DMS153 treated with DMSO at 0.1 percent for 48 hours (cell line): ENCODE measurements around the gene MBP.
"Not testable (repeated sequence)": the region's sequence is repeated elsewhere in the genome, so short reads cannot be mapped to it uniquely, and the experiment has no call there.

Experiments used
- DNase-seq: peaks from one replicate; lab custom pipeline; 2025; ENCODE audit not compliant: unreplicated experiment; lab: John Stamatoyannopoulos, UW

Gene MBP

DNA sequence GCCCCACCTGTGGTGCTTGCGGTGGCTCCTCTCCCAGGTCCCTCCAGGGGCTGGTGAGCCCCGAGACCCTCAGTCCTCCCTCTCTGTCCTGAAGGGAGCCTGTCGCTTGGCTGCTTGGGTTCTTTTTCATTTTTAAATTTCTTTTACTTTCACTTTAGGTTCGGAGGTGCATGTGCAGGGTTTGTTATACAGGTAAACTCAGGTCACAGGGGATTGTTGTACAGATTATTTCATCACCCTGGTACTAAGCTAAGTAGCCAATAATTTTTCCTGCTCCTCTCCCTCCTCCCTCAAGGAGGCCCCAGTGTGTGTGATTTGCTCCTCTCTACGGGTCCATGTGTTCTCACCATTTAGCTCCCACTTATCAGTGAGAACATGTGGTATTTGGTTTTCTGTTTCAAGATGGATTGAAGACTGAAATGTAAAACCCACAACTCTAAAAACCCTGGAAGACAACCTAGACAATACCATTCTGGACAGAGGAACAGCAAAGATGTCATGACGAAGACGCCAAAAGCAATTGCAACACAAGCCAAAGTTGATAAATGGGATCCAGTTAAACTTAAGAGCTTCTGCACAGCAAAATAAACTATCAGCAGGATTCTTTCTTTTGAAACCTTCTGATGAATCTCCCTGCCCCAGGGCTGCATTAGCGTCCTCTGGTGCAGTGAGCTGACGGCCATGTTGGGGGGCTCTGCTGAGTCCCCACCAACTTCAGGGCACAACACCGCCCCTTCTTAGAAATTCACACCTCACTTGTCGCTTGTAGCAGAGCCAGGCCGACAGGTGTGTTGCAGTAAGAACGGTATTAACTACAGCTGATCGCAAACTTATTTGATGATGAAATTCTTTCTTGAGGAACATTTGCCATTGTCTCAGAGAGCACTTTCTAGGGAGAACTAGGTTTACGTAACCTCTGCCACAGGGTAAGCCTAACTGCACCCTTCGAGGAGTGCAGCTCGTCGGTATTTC, 174.9 kb downstream of the MBP start:
- DNase-seq, result no peak

DNA sequence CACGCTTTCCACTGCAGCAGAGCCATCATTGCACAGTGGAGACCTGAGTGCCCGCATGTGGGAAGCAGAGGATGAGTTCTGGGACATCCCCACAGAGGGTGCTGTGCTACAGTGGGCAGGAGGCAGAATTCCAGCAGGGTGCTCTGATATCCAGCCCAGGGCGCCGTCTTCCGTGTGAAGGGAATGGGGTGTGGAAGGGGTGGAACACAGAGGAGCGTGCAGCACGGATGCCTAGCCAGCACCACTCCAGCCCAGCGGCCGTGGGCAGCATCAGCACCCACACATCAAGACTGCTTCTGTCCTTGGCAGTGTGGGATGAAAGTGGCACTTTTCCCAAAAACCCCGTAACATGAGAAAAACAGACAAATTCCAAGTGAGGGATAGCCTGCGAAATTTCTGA, 175.9 kb downstream of the MBP start:
- DNase-seq, result no peak

DNA sequence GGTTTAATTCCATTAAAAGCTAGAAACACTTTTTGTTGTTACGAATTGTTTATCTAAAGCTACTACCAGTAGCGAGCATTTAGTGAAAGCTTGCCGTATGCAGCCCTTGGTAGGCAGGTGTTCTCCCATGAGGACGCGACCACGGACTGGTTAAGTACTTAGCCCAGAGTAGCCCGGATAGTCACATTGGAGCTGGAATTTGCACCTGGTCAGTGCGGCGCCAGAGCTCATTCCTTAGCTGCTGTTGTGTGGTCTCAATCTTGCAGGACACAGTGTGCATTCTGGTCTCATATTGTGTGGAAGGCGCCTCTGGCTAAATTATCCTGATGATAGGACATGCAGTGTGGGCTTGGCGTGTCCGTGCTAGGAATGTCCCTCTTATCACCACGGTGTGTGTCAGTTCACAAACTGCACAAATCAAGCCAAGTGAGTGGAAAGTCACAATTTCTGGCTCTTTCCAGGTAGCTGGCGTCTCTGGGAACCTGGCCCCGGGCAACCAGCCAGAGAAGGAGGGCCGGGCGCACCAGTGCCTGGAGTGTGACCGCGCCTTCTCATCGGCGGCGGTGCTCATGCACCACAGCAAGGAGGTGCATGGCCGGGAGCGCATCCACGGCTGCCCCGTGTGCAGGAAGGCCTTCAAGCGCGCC, 176.9 kb downstream of the MBP start:
- peak; percentile 65 for DNase-seq

DNA sequence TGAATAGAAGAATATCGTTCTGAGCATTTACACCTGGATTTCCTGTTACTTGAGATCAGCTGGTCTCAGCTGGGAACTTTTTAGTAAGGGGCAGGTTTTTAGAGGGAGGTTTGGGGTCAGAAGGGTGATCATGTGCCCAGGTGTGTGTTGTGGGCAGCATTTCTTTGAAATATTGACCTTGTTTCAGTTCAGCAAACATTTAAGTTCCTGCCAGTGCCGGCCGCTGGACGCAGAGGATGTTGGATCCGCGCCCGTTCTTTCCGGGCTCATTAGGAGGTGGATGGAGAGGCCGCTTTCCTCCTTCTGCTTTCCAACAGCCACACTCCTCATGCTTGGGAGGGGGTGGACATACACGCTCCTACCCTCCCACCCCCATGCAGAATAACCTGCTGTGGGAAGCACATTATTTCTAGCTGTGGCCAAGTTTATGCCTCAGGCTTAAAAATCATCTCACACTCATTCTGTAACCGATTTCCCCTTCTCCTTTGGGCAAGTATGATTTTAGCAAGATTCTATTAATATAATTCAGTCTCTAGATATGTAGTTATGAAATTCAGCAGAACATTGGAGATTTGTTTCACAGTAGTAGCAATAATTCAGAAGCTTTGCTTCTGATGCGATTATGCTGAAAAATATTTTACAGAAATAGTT, 178.9 kb downstream of the MBP start:
- peak; percentile 51 for DNase-seq

DNA sequence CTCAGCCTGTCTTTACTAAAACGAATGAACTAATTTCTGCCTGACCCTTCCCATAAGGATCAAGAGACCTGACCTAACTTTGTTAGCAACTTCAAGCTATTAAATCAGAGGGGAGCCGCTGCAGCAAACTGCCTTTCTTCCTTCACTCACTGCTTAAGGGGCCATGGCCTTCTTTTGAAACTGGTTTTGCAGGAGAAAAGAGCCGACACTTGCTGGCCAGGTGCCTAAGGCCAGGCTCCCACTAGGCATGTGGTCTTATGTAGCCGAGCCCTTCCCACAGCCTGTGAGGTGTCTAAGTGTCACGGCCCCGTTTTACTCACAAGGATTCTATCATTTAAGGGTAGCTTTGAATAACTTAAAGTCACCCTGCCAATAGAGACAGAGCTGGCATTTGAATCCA, 179.4 kb downstream of the MBP start:
- no peak for DNase-seq

DNA sequence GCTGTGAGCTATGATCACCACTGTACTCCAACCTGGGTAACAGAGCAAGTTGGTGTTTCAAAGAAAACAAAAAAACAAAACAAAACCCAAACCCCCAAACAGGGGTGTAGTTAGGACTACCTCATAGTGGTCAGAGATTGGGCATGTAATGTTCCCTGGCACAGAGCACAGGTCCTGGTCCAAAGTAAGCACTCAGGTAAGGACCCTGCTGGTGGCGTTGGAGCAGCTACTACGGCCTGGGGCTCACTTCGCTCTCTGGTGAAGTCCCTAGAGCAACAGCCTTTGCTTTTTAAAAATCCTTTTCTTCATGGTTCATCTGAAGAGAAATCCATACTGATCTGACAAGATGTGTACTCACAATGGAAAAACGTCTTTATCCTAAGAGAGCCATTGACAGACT, 179.8 kb downstream of the MBP start:
- no peak for DNase-seq

DNA sequence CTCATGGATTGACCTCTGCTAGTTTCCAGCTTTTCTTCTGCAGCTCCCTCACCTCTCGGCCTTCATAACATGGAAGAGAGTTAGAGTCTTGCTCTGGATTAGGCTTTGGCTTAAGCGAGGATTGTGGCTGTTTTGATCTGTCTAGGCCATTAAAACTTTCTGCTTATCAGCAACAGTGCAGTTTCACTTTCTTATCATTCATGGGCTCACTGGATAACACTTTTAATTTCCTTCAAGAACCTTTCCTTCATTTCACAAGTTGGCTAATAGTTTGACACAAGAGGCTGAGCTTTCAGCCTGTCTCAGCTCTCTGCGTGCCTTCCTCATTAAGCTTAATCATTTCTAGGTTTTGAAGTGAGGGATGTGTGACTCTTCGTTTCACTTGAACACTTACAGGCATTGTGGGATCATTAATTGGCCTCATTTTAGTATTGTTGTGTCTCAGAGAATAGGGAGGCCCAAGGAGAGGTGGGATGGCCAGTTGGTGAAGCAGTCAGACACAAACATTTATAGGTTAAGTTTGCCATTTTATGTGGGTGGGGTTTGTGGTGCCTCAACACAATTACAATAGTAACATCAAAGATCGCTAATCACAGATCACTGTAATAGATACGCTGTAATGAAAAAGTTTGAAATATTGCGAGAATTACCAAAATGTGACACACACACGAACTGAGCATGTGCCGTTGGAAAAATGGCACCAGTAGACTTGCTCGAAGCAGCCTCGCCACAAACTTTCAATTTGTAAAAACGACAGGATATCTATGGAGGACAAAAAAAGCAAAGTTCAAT, 180.9 kb downstream of the MBP start:
- DNase-seq, result no peak

DNA sequence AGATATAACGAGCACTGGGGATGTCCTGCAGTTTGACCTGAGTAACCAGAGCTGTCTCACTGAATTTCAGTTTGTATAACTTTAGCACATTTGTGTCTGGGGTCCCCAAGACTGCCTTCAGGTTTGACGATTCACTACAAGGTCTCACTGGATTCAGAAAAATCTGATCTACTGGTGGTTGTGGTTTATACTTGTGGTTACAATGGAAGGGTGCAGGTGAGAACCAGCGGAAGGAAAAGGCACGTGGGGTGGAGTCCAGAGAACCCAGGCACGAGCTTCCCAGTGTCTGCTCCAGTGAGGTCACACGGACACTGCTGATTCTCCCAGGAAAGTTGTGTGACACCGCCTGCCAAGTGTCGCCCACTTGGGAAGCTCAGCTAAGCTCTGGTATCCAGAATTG, 184.2 kb downstream of the MBP start:
- no peak for DNase-seq

DNA sequence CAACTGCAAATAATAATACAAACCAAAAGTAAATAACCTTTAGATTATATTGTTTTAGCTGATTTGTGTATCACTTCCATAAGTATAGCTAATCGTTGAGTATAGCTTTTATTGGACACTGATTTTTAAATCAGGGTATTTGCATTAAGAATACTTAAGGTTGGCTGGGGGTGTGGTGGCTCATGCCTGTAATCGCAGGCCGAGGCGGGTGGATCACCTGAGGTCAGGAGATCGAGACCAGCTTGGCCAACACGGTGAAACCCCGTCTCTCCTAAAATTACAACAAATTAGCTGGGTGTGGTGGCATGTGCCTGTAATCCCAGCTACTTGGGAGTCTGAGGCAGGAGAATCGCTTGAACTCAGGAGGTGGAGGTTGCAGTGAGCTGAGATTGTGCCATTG, 188.2 kb downstream of the MBP start:
- DNase-seq, result not testable (repeated sequence)

DNA sequence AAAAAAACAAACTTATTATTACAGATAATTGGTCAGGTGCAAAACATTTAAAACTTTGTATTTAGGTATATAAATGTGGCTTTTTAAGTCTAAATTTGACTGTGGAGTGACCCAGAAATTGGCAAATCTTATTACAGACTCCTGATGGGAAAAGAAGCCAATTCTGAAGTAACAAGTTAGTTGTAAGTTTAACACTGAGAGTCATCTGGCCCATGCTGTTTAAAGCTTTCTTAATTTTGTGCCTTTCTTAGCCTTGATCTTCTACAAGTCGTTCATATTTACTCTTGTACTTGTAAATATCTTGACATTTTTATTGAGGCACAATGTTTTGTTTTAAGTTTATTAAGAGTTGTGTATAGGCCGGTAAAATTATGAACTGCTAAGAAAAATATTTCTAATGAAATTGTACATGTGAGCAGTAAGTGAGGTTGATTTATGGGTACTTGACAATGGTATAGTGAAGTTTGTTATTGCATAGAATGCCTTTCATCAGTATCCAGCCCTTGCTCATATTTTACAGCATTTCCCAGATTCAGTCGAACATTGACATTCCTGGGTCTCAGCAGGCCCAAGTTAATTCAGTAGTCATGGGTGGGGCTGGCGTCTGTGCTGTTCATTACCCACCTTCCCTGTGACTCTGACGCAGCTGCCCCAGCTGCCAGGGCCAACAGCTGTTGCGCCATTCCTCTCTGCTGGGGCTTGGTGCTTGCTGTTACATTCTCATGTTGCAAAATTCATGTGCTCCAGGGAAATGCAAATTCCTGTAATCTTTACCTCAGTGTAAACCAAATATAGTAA, 188.8 kb downstream of the MBP start:
- no peak for DNase-seq

DNA sequence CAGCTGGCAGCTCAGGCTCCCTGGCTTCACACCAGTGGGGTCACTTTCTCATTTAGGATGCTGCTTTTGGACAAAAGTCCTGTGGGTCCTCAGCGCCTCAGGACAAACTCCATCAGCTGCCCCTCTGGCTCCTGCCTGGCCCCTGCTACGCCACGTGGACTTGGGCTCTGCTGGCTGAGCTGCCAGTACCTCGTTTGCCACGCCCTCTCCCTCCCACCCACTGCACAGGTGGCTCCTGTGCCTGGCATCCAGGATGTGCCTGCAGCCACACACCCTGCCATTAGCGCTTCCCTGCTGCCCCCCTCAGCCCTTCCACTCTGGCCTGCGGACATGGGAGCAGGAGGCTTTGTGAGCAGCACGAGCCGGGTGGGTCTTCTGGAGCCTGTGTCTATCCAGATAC, 191.3 kb downstream of the MBP start:
- DNase-seq, result no peak

DNA sequence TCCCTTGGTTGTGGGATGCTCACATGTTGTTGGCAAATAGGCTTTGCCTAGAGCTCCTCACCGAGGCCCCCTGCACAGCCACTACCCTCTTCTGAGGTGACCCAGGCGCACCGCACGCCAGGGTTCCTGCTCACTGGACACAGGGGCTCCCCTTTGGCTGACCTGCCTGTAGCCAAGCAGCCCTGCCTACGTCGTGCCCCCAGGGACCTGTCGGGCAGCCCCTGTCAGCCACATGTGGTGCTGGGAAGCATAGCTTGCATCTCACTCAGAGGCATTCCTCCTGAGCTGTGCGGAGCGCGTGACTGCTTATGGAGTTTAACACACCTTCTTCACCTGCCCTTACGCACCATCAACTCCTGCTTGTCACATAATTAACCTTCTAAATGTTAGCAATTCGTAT, 194.0 kb downstream of the MBP start:
- DNase-seq, result no peak

DNA sequence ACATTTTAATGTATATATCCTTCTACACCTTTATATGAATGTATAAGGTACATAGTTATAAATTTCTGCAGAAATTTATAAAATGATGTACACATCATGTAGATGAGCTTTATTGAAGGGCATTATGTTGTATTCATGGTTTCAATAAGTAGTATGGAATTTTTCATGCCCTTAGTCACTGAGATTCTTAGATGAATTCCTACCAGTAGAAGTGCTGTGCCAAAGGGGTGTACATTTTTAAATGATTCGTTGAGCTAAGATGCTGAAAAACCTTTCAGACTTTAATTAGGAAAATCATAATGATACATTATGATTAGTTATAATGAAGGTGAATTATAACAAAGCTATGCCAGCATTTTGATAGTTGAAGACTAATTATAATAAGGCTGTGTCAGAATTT, 195.0 kb downstream of the MBP start:
- no peak for DNase-seq

DNA sequence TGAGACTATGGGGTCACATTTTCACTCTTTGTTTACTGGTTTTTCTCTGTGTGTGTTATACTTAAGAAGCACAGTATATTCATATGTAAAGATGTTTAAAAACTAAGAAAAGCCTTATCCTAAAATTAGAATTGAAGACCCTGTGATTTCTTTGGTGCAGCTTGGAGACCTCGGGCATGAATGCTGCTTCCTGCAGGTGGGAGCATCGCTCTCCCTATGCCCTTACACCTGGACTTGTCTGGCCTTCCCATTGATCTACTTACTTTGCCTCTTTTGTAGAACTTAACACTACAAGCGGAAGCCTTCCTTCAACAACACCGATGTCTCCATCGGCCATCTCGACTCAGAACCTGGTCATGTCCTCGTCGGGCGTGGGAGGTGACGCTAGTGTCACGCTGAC, 195.7 kb downstream of the MBP start:
- DNase-seq, result no peak

DNA sequence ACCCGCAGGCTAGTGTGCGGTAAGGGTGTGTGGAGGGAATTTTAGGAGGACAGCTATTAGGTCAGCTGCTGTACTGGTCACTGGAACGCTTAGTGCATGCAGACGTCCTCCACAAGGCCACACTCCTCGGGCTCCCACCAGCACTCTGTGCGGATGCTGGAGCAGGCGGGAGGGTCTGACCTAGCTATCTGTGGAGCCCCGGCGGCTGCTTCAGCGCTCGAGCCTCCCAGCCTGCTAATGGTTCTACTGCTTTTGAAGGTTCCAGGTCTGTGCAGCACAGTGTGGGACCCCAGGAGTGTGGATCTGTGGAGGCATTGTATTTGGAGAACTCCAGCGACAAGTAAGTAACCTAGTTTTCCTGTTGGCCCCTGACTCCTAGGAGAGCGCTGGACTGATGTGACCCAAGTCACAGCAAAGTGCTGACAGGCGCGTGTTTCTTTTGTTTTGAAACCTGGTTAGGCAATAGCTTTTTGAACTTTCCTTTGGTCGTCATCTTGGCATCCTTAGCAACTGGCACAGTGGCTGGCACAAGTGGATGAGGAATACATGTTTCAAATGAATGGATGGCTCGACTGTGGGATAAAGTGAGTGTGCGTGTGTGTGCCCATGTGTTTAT, 196.8 kb downstream of the MBP start:
- DNase-seq, result no peak

DNA sequence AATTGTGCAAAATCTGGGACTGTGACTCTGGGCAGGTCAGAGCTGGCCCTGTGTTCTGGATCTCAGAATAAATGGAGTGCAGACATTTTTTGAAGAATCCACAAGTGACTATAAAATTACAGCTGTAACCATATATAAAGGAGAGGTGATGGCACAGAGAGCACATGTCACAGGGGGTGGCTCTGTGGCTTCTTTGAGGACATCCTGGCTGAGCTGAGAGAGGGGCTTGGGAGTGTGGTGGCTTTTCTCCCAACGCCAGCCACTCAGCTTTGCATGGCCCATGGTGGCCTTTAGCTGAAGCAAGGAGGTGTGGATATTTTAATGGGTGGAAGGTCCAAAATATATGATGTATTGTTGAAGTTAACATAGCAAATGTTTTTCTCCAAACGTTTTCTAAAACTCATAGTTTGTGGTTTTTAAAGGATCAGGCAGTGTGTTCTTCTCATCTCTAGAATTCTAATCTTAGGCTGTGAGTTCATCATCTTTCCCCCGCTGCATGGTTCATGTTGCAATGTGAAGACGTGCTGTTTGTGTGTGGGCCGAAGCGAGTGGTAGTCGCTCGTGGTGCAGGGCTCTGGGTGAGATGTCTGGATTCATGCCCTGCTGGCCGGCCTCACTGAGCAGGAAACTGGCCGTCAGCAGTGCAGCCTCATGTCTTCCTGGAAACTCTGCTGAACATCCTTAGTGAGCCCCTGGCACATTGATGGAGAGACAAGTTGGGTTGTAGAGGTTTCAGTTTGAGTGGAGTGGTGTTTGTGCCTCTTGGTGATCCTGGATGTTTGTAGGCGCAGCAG, 200.4 kb downstream of the MBP start:
- no peak for DNase-seq

DNA sequence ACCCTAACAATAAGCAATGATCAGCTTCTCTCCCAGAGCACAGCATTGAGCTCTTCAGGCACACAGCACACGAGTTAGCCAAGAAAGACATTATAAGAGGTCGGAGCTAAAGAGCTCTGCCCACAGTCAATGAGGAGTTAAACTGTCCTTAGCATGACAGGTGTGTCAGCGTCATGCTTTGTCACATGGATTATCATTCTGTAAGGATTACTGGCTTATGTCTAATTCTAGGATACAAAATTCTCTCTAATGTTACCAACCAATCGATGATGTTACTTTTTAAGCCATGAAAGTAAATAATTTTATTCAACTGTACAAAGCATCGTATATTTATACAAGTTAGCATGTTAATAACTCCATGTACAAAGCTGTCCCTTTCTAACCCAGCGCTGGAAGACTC, 201.4 kb downstream of the MBP start:
- no peak for DNase-seq
